Measurements from ENCODE around the gene TMEM42. TPM values are rescaled to one million over a fixed set of nuclear protein-coding genes. Genes with fewer than 3 reads are reported as not detected.

The TMEM42 gene
- total and polyA plus RNA-seq, 2 of the 4 experiments (the other 2 are of a cell fraction), result 13.1 to 24.7 TPM

- Histone ChIP-seq H3K4me1 (ENCODE audit: control insufficient read depth, insufficient read depth, low read length) (peaks cover 6% of the 10 kb centered on the region), H2AK5ac (ENCODE audit: low read depth, low read length) (no peak overlapping the region), H3K23ac (ENCODE audit: low read depth, low read length) (no peak overlapping the region), H3K79me1 (ENCODE audit: low read depth in 1 of 2, low read length in 2 of 2) (peaks cover 17 to 30% of the 10 kb centered on the region in 2 experiments), H3K27me3 (ENCODE audit: control insufficient read depth, insufficient read depth, low read length) (no peaks in the 10 kb centered on the region), H4K5ac (ENCODE audit: low read depth, low read length) (no peak overlapping the region), H3K4ac (ENCODE audit: low read depth, low read length) (no peak overlapping the region), H3K4me2 (ENCODE audit: low read depth, low read length) (no peak overlapping the region), H3K56ac (ENCODE audit: extremely low read depth, insufficient read depth, low read length) (no peak overlapping the region), H3K9me1 (ENCODE audit: insufficient read depth, low read length) (peaks cover 10% of the 10 kb centered on the region), H2AFZ (replicated peaks; ENCODE audit: low read length, poor library complexity) (no peak overlapping the region), H3K36me3 (ENCODE audit: control insufficient read depth, insufficient read depth, low read length) (peaks cover 2% of the 10 kb centered on the region; the same call in 1 of the 2 replicates), H4K20me1 (ENCODE audit: insufficient read depth, low read length) (no peaks in the 10 kb centered on the region), H3K9ac (ENCODE audit: low read depth, low read length) (no peak overlapping the region), H3K27ac (ENCODE audit: insufficient read depth, low read length) (no peak overlapping the region), H3K18ac (ENCODE audit: low read depth, low read length) (no peak overlapping the region), H4K8ac (ENCODE audit: low read depth in 2 of 2, low read length in 2 of 2) (no peak overlapping the region), H3K9me3 (ENCODE audit: control insufficient read depth, insufficient read depth, low read length) (peaks cover 2% of the 10 kb centered on the region; the same call in 1 of the 2 replicates), H3K14ac (replicated peaks; ENCODE audit: low read depth, low read length) (no peak overlapping the region), H2BK15ac (ENCODE audit: low read depth, low read length) (no peak overlapping the region), H2BK20ac (ENCODE audit: low read depth, low read length) (no peak overlapping the region), H3K4me3 (ENCODE audit: insufficient read depth, low read depth, low read length) (no peak overlapping the region), H4K91ac (ENCODE audit: insufficient read depth, low read depth, low read length) (no peak overlapping the region), H2AK9ac (replicated peaks; ENCODE audit: low read depth, low read length, poor library complexity) (no peak overlapping the region), H2BK5ac (ENCODE audit: low read depth, low read length, poor library complexity, severe bottlenecking) (no peak overlapping the region), H2BK120ac (ENCODE audit: low read depth, low read length) (no peak overlapping the region)
- ChIA-PET CTCF (no interaction called here), POLR2A (ENCODE audit: unreplicated experiment) (no interaction called here)
- in situ Hi-C loops (cut with MboI; ENCODE audit: low sequenced_read_pairs), result no loop called here
- no peak for ATAC-seq (ENCODE audit: low read depth)
- no peak for TF ChIP-seq POLR2A (IDR thresholded peaks at IDR 0.05; ENCODE audit: low read depth, low read length)
- no TSS peak for BruUV-seq (replicated peaks)
- WGBS, 2 experiments (ENCODE audit: extremely low coverage in 2 of 2, insufficient read length in 1 of 2), result no CpG with 5 or more reads among the region's 4 CpGs
- no peak for DNase-seq
- intact Hi-C loops (cut with micrococcal nuclease), result no loop called here
- dilution Hi-C loops (cut with HindIII; ENCODE audit: low sequenced_read_pairs, unreplicated experiment), result no loop called here
Measured at GRCh38 chr3:44860117-44860516, 1.6 kb upstream of the TMEM42 start.
